ENCODE measurements around the gene TAB2. TPM values are rescaled to one million over a fixed set of nuclear protein-coding genes. Genes with fewer than 3 reads are reported as not detected.

The TAB2 gene
- total RNA-seq, 1 experiment from 2014 or later: 56.7 TPM

GRCh38 chr6:149273318-149273717 is 44.2 kb upstream of the TAB2 start:
- no TSS peak for BruUV-seq (replicated peaks)
- H3K9me3 ChIP-seq (ENCODE audit: control insufficient read depth in 1 of 2, insufficient read depth in 1 of 2, low read depth in 1 of 2, low read length in 2 of 2): no peaks in the 10 kb centered on the region
- POLR2A ChIA-PET: no interaction called here
- no peak overlapping the region for H3K27ac ChIP-seq (ENCODE audit: low read depth, low read length)
- intact Hi-C loops (cut with micrococcal nuclease): no loop called here
- no peaks in the 10 kb centered on the region for H3K79me2 ChIP-seq (ENCODE audit: insufficient read depth, low read length)
- DNase-seq (ENCODE audit: low read depth, low spot score): no peak
- H2AFZ ChIP-seq (ENCODE audit: low read depth, low read length, poor library complexity, severe bottlenecking): no peak overlapping the region
- no peak overlapping the region for H3K9ac ChIP-seq (ENCODE audit: low read length)
- H3K4me1 ChIP-seq (ENCODE audit: control insufficient read depth in 1 of 2, insufficient read depth in 2 of 2, low read length in 2 of 2): peaks cover 0 to 5% of the 10 kb centered on the region in 2 experiments; a peak in 1 of 4 replicates
- no peak overlapping the region for H3K4me2 ChIP-seq (ENCODE audit: low read length)
- no peaks in the 10 kb centered on the region for H3K9me2 ChIP-seq (ENCODE audit: insufficient read depth)
- TF ChIP-seq ELF1 (IDR thresholded peaks at IDR 0.05; ENCODE audit: borderline replicate concordance, low read depth): no peak
- no peak for TF ChIP-seq TCF7L2 (IDR thresholded peaks at IDR 0.05; ENCODE audit: borderline replicate concordance, extremely low read depth, insufficient read depth, insufficient read length)
- TF ChIP-seq ZNF274 (IDR thresholded peaks at IDR 0.05; ENCODE audit: low read depth, low read length): no peak
- TF ChIP-seq RAD21 (IDR thresholded peaks at IDR 0.05; ENCODE audit: low read depth): no peak
- no peak for TF ChIP-seq JUND (IDR thresholded peaks at IDR 0.05)
- no peak for TF ChIP-seq ZFX (IDR thresholded peaks at IDR 0.05)
- TF ChIP-seq SP1 (IDR thresholded peaks at IDR 0.05; ENCODE audit: low read depth): no peak
- no peak for TF ChIP-seq REST (IDR thresholded peaks at IDR 0.05; ENCODE audit: low read depth)
- TF ChIP-seq POLR2A (IDR thresholded peaks at IDR 0.05; ENCODE audit: borderline replicate concordance, extremely low read depth, insufficient read depth, insufficient read length): no peak
- no peak for TF ChIP-seq CTCF (IDR thresholded peaks at IDR 0.05 in 2 of 3, conservative IDR thresholded peaks at IDR 0.05 in 1 of 3; ENCODE audit: borderline replicate concordance in 1 of 3, insufficient read depth in 1 of 3, low read depth in 2 of 3, low read length in 2 of 3)
- TF ChIP-seq SRF (IDR thresholded peaks at IDR 0.05; ENCODE audit: low read depth): no peak
- no peak for TF ChIP-seq EZH2phosphoT487 (IDR thresholded peaks at IDR 0.05; ENCODE audit: borderline replicate concordance)
- no peak for TF ChIP-seq EGR1 (IDR thresholded peaks at IDR 0.05; ENCODE audit: low read depth)
- TF ChIP-seq SIN3A (IDR thresholded peaks at IDR 0.05; ENCODE audit: low read depth): no peak
- TF ChIP-seq MAX (IDR thresholded peaks at IDR 0.05): no peak
- TF ChIP-seq CEBPB (IDR thresholded peaks at IDR 0.05; ENCODE audit: low read depth): no peak
- no peak for TF ChIP-seq ZBTB33 (IDR thresholded peaks at IDR 0.05; ENCODE audit: extremely low read depth, insufficient replicate concordance, low read length)
- CTCF ChIA-PET: no interaction called here
- H4K20me1 ChIP-seq (ENCODE audit: insufficient read depth): no peaks in the 10 kb centered on the region
- no peak overlapping the region for H3K4me3 ChIP-seq (replicated peaks in 1 of 2; ENCODE audit: low read depth in 1 of 2, low read length in 2 of 2)
- ATAC-seq: no peak
- H3K27me3 ChIP-seq (ENCODE audit: insufficient read depth, low read length): no peaks in the 10 kb centered on the region
- H3K36me3 ChIP-seq (ENCODE audit: control insufficient read depth in 1 of 2, insufficient read depth in 2 of 2, low read length in 2 of 2): no peaks in the 10 kb centered on the region
- RAD21 ChIA-PET (ENCODE audit: low non-redundant PET in 1 of 2, low total read pairs in 2 of 2, uncharacterized antibody in 2 of 2, unreplicated experiment in 2 of 2): no interaction called here

Data from HCT116 (cell line).